Rectal smooth muscle tissue (tissue), 1 donor: ENCODE data around the gene APBB2.
"Not testable (repeated sequence)": the region's sequence is repeated elsewhere in the genome, so short reads cannot be mapped to it uniquely, and the experiment has no call there.

Source experiments
- H3K27ac ChIP-seq: one replicate; pipeline ENCODE4 v1.7.0; 2013; ENCODE audit warnings: low read depth, low read length, inconsistent platforms
- H3K27me3 ChIP-seq: one replicate; pipeline ENCODE4 v1.7.0; 2013; ENCODE audit warnings: low read length; ENCODE audit not compliant: control insufficient read depth, insufficient read depth
- H3K36me3 ChIP-seq: one replicate; pipeline ENCODE4 v1.7.0; 2013; ENCODE audit warnings: low read length; ENCODE audit not compliant: control insufficient read depth, insufficient read depth
- H3K4me1 ChIP-seq: one replicate; pipeline ENCODE4 v1.7.0; 2013; ENCODE audit warnings: low read length; ENCODE audit not compliant: control insufficient read depth, insufficient read depth
- H3K4me3 ChIP-seq: one replicate; pipeline ENCODE4 v1.7.0; 2013; ENCODE audit warnings: low read length
- H3K9ac ChIP-seq: one replicate; pipeline ENCODE4 v1.7.0; 2013; ENCODE audit warnings: low read length

Gene APBB2

DNA sequence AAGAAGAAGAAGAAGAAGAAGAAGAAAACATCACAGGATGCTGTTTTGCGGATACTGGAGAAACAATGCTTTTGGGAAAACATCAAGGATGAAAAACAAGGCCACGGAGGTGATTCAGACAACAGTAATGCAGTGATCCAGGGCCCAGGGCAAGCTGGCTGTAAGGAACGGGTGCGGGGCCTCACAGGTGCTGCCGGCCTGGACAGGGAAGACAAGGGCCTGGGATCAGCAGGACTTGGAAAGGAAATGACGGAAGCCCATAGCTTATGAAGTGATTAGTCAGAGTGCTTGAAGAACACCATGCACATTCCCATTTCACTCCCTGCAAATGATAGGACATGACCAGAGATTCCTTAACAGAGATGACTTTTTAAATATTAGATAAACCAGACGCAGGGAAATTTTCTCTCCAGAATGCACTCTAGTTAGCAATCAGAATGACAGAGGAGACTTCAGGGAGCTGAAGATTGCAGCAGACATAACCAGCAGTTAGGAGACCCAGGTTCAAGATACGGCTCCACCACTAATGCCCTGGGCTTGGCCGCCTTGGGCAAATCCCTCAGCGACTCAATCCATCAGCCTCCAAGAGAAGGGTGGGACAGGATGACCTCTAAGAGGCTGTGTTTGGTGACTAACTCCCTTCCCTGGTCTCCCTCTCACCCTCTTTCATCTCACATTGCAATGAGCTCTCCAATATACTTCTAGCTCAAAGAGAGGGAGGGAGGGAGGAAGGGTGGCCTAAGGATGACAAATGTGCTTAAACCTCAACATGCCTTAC, 54.1 kb downstream of the APBB2 start:
- no peak overlapping the region for H3K9ac ChIP-seq
- peaks cover 3% of the 10 kb centered on the region for H3K4me1 ChIP-seq
- H3K4me3 ChIP-seq, result no peak overlapping the region
- H3K27me3 ChIP-seq, result no peaks in the 10 kb centered on the region
- H3K27ac ChIP-seq, result no peak overlapping the region
- H3K36me3 ChIP-seq, result no peaks in the 10 kb centered on the region

DNA sequence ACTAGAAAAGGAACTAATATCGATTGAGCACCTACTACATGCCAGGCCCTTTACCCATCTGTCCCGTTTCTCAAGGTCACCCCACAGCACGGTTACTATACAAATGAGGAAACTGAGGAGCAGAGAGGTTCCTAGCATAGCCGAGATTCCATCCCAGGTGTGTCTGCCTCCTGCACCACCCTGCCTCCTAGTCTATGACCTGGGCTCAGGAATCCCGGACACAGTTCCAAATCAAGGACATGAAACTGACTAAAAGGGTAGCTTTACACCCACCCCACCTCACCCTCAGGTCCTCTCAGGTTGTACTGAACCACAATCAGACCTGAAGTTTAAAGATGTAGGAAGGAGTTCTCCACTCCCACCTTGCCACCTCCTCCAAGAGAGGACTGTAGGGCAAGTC, 55.6 kb downstream of the APBB2 start:
- Histone ChIP-seq H3K27ac (no peak overlapping the region), H3K36me3 (no peaks in the 10 kb centered on the region), H3K27me3 (no peaks in the 10 kb centered on the region), H3K4me1 (peaks cover 6% of the 10 kb centered on the region), H3K4me3 (no peak overlapping the region), H3K9ac (no peak overlapping the region)

DNA sequence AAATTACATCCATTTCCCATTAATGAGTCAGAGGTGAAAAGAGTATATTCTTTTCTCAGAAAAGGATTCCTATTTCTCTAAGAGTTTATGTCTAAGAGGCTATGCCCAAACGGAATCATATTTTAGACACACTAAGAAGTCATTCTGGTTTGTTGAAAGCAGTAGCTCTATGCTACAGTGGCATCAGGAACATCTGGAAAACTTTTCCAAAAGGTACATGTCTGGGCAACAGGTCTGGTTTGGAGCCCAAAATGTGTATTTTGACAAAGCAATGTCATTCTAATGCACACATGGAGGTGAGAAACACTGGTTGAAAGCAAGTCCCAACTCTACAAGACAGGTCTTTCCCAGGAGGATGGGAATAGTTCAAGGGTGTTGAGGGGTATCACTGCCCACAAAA, 56.1 kb downstream of the APBB2 start:
- Histone ChIP-seq H3K27ac (no peak overlapping the region), H3K36me3 (no peaks in the 10 kb centered on the region), H3K4me3 (no peak overlapping the region), H3K27me3 (no peaks in the 10 kb centered on the region), H3K4me1 (peaks cover 6% of the 10 kb centered on the region), H3K9ac (no peak overlapping the region)

DNA sequence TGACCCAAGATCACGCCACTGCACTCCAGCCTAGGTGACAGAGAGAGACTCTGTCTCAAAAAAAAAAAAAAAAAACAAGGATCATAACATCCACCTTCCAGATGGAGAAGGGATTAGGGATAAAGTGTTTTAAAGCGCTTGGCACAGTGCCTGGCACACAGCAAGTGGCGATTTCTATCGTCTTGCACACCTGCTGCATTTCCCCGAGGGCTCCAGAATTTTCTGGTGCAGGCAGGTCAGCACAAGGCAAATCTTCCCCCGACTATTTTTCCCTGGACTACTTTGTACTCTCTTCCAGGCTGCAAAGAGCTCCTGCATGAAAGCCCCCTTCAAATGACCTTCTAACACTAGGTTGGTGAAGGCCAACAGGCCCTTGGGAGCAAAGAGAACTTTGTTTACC, 57.3 kb downstream of the APBB2 start:
- no peaks in the 10 kb centered on the region for H3K27me3 ChIP-seq
- peaks cover 6% of the 10 kb centered on the region for H3K4me1 ChIP-seq
- no peak overlapping the region for H3K4me3 ChIP-seq
- H3K9ac ChIP-seq, result no peak overlapping the region
- no peaks in the 10 kb centered on the region for H3K36me3 ChIP-seq
- no peak overlapping the region for H3K27ac ChIP-seq

DNA sequence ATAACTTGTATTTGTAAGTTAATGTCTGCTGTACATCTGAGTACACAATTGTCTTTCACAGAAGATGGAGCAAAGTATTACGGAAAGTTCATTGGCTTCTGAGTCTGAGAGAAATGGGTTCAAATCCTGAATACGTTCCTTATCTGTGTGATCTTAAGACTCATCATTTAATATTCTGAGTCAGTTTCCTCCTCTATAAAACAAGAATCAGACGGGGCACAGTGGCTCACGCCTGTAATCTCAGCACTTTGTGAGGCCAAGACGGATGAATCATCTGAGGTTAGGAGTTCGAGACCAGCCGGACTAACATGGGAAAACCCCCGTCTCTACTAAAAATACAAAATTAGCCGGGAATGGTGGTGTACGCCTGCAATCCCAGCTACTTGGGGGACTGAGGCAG, 57.8 kb downstream of the APBB2 start:
- peaks cover 6% of the 10 kb centered on the region for H3K4me1 ChIP-seq
- H3K4me3 ChIP-seq, result no peak overlapping the region
- no peak overlapping the region for H3K9ac ChIP-seq
- no peak overlapping the region for H3K27ac ChIP-seq
- no peaks in the 10 kb centered on the region for H3K36me3 ChIP-seq
- no peaks in the 10 kb centered on the region for H3K27me3 ChIP-seq

DNA sequence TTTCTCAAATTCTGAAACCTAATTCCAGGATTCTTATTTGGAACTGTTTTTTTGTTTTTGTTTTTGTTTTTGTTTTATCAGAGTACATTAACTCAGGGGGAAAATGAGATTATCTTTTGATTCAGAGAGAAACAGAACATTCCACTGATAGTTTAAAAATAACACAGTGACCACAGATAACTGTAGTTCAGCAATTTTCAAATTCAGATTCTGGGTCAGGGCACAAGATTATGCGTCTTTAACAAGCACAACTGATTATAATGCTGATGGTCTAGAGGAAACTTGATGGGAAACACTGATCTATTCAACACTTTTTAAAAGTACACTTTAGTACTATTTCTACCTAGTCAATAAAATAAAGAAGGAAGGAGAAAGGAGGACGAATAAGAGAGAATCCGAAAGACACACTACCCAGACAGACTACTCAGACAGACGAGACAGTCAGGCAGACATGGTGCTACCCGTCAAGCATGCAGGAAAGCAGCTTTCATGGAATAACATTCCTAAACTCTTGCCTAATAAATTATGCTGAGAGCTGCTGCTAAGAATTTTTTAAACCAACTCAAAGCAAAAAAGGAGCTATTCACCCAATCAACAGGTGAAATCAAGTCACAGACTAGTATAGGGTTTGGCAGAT, 59.0 kb downstream of the APBB2 start:
- no peak overlapping the region for H3K9ac ChIP-seq
- no peaks in the 10 kb centered on the region for H3K27me3 ChIP-seq
- no peaks in the 10 kb centered on the region for H3K36me3 ChIP-seq
- peak overlapping the region; percentile 5 for H3K4me3 ChIP-seq
- H3K27ac ChIP-seq, result peak overlapping the region; percentile 10
- H3K4me1 ChIP-seq, result peaks cover 6% of the 10 kb centered on the region

DNA sequence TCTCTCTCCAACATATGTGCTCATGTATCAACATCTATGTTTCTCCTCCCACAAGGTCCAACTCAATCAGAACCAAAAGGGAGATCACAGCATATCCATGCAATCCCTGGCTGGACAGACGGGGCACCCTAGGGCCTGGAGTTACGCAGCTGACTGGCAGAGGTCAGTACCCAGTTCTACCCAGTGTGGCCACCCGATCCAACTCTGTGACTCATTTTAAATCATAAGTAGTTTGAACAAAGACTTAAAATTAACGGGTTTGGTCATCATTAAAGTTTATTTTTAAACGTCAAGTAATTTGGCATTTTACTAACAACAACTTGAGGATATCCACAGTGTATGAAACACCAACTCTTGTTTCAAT, 59.5 kb downstream of the APBB2 start:
- no peaks in the 10 kb centered on the region for H3K27me3 ChIP-seq
- no peaks in the 10 kb centered on the region for H3K36me3 ChIP-seq
- peaks cover 6% of the 10 kb centered on the region for H3K4me1 ChIP-seq
- no peak overlapping the region for H3K4me3 ChIP-seq
- H3K9ac ChIP-seq, result no peak overlapping the region
- no peak overlapping the region for H3K27ac ChIP-seq

DNA sequence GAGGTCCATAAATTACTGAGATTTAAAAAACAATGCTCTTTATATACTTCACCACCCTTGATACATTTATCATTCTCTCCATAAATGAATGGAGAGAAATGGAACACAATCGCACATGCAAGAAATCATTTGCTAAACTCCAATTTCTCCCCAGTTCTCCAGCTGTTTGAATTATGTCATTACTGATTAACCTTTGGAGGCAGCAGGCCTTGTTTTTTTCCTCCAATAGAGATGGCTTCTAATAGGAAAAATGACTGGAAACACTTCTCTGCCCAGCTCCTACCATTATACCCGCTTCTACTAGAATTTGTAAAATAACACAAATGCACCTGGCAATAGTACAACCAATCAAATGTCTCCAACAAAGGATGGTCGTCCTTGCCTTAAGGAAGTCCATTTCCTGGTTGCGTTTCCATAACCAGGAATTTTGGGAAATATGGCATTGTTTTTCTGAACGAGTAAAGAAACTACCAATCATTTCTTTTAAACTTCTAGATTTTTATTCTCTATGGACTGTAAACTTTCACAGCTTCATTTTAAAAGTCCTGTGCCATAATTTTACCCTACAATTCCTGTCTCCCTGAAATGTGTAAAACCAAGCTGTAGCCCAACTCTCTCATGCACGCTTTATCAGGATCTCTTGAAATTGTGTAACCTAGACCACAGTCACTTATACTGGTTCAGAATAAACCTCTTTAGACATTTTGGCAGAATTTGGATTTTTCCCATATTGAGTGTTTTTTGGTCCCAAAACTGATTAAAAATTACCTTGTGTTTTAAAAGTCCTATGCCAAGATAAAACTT, 60.1 kb downstream of the APBB2 start:
- H3K27ac ChIP-seq, result no peak overlapping the region
- no peak overlapping the region for H3K9ac ChIP-seq
- no peaks in the 10 kb centered on the region for H3K36me3 ChIP-seq
- no peak overlapping the region for H3K4me3 ChIP-seq
- peaks cover 6% of the 10 kb centered on the region for H3K4me1 ChIP-seq
- H3K27me3 ChIP-seq, result no peaks in the 10 kb centered on the region

DNA sequence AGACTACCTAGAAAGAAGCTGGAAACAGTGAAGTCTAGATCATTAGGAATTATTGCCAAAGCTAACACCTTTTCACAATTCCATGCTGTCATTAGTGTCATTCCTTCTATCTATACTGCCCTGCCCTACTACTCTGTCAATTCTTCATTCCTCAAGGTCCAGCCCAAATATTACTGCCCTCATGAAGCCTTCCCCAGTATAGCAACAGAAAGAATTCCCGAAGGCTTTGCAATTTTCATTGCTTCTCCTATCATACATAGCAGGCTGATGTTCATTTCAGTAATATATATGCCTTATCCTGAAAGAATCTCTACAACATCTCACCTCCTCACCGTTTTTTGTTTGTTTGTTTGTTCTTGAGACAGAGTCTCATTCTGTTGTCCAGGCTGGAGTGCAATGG, 63.9 kb downstream of the APBB2 start:
- H3K27me3 ChIP-seq, result no peaks in the 10 kb centered on the region
- no peak overlapping the region for H3K4me3 ChIP-seq
- H3K9ac ChIP-seq, result no peak overlapping the region
- peaks cover 5% of the 10 kb centered on the region for H3K4me1 ChIP-seq
- H3K27ac ChIP-seq, result no peak overlapping the region
- H3K36me3 ChIP-seq, result no peaks in the 10 kb centered on the region

DNA sequence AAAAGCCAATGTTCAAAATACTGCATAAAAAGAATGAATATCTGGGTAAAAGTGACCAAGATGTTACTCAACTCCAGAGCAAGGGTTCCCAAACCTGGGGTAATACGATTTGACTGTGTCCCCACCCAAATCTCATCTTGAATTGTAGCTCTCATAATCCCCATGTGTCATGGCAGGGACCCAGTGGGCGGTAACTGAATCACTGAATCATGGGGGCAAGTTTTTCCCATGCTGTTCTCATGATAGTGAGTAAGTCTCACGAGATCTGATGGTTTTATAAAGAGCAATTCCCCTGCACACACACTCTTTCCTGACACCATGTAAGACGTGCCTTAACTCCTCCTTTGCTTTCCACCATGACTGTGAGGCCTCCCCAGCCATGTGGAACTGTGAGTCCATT, 64.8 kb downstream of the APBB2 start:
- not testable (repeated sequence) for H3K27ac ChIP-seq, H3K27me3 ChIP-seq, H3K36me3 ChIP-seq, H3K9ac ChIP-seq, H3K4me1 ChIP-seq, H3K4me3 ChIP-seq

DNA sequence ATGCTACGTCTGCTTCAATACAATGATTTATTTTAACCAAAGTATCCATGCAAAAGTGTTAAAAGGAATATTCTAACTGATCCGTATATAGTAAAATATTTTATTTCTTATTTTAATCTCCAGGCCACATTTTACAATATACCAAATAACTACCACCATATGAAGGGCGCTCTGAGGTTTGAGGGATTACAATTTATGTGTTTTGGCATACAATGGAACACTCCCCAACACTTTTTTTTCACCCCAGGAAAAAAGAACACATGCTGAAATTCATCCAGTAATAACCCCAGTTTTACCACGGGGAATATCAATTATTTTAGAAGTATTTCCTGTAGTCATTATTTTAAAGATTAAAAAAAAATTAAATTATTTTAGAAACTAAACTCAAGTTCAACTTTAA, 65.4 kb downstream of the APBB2 start:
- no peak overlapping the region for H3K9ac ChIP-seq
- no peak overlapping the region for H3K27ac ChIP-seq
- peaks cover 8% of the 10 kb centered on the region for H3K4me1 ChIP-seq
- H3K4me3 ChIP-seq, result no peak overlapping the region
- no peaks in the 10 kb centered on the region for H3K36me3 ChIP-seq
- H3K27me3 ChIP-seq, result no peaks in the 10 kb centered on the region

DNA sequence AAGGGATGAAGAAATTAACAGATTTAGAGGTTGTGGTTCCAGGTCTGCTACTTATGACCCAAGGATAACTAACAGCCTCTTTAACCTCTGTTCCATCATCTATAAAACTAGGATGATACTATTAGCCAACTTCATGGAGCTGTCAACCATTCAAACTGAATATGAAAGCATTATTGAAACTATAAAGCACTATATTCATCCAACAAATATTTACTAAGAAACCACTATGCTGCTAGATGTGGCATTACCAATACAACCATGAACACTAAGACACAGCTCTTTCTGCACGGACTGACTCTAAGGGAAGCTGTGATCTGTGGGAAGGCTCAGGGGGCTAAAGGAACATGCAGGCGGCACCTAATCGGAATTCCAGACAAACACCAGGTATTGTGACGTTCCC, 66.0 kb downstream of the APBB2 start:
- H3K27ac ChIP-seq, result no peak overlapping the region
- no peaks in the 10 kb centered on the region for H3K27me3 ChIP-seq
- peaks cover 13% of the 10 kb centered on the region for H3K4me1 ChIP-seq
- no peak overlapping the region for H3K9ac ChIP-seq
- H3K4me3 ChIP-seq, result no peak overlapping the region
- no peaks in the 10 kb centered on the region for H3K36me3 ChIP-seq
